MM.1S (cell line): Measurements from ENCODE around the gene SMYD5.

Experiments
- CTCF ChIP-seq: fragments of 300-600 bp; sonication (generic); IDR thresholded peaks from 2 replicates; pipeline ENCODE4 v1.5.1; 2016; ENCODE audit warnings: antibody characterized with exemption, low read length, mixed read lengths
- EZH2 ChIP-seq: fragments of 300-600 bp; sonication (generic); optimal IDR thresholded peaks from 2 replicates; pipeline ENCODE3; 2017; ENCODE audit warnings: low read depth, mild to moderate bottlenecking, antibody characterized with exemption, low read length, mixed read lengths

GRCh38 chr2:73225513-73226360 is 11.7 kb downstream of the SMYD5 start:
- TF ChIP-seq CTCF: no peak
- no peak for TF ChIP-seq EZH2
